Right cardiac atrium (tissue), 5 donors: ENCODE measurements around the gene CDC20. TPM values are rescaled to one million over a fixed set of nuclear protein-coding genes. Genes with fewer than 3 reads are reported as not detected.

Source experiments
- ATAC-seq, 2 donors: fragments of 200-7000 bp; cut with Tn5 transposase; one replicate each; pipeline versions ENCODE4 v1.8.0 to v1.9.1; 2020; ENCODE audit warnings: moderate library complexity in 2 of 2, mild to moderate bottlenecking in 1 of 2
- DNase-seq, 3 donors: peaks; one replicate each; pipeline ENCODE4 v3.0.0-alpha.2; 2020
- H3K27ac ChIP-seq: one replicate; pipeline ENCODE4 v1.5.1; 2013; ENCODE audit warnings: mild to moderate bottlenecking, low read length, control low read depth, moderate library complexity
- H3K27me3 ChIP-seq: one replicate; pipeline ENCODE4 v1.6.1; 2013; ENCODE audit not compliant: control insufficient read depth, insufficient read depth
- H3K4me1 ChIP-seq: one replicate; pipeline ENCODE4 v1.6.1; 2013; ENCODE audit warnings: low read length; ENCODE audit not compliant: control insufficient read depth, insufficient read depth
- H3K4me3 ChIP-seq: one replicate; pipeline ENCODE4 v1.5.1; 2013; ENCODE audit warnings: low read length, control low read depth
- H3K9me3 ChIP-seq: one replicate; pipeline ENCODE4 v1.6.1; 2013; ENCODE audit warnings: low read length; ENCODE audit not compliant: control insufficient read depth
- WGBS: extraction: QIAGEN DNeasy Blood & Tissue Kit; methylation state at CpG from one replicate; pipeline ENCODE4 v1.1.7; 2013; 5-methylcytosine and 5-hydroxymethylcytosine counted together
- intact Hi-C, 4 donors: fragments of 100-400 bp; cut with DNase I; formaldehyde crosslinking; loops; one replicate each; pipeline versions ENCODE4 v1.11.0 to v1.14.0; 2022 to 2023
- polyA plus RNA-seq: library from polyadenylated mRNA; stranded (reverse); fragments of 200-250 nt; gene quantifications from one replicate; pipeline ENCODE4 v1.2.3, GENCODE V29; 2013
- total RNA-seq, 4 donors: library from RNA; stranded (reverse); fragmentation: NEBNext Ultra II Directional; extraction: Animal tissue kit (Norgen Biotek cat#: 25700); gene quantifications; one replicate each; pipeline ENCODE4 v1.2.1, GENCODE V29; 2021
- donor health status: healthy with polysubstance abuse.
- donor health status: DM: no; HTN: yes; CAD: no.
- donor health status: DM: no; HTN: no; CAD: no.
- donor health status: DM: no; HTN: yes; CAD: no; lungs with severe emphysema.
- donor health status: DM: yes; HTN: yes; CAD: no.

The CDC20 gene
- total and polyA plus RNA-seq, 5 donors, result 0.54 to 3.5 (median 1.3) TPM

DNA sequence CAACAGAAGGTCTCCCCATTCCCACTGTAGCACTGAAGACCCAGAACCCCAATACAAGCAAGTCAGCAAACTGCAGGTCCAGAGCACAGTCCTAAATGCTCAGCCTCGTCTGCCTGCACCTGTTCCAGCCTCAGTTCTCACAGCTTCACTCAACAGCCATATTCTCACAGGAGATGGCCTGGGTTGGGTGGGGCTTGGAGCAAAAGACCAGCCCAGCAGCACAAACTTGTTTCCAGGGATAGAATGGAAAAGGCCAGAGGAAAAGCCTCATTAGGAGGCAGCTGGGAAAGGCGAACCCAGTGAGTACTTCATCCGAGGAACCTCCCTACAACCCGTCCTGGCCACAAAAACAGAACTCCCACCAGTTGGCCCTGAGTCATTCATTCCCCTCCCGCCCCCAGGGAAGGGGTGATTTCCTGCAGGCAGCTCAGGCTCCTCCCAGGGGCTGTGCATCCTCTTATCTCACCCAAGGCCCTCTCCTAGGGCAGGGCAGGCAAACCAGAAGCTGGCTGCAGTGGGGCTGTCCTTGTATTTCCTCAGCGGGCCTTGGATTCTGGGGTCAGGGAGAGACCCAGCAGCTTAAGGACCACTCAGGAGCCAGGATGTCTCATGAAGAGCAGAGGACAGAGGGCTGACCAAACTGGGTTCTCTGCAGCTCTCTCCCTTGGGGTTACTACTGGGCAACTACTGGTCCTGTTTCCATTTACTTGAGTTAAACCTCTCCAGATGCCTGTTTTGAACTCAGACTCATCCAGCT lies 28.6 kb upstream of the CDC20 start:
- Histone ChIP-seq H3K9me3 (no peaks in the 10 kb centered on the region), H3K27ac (no peak overlapping the region), H3K27me3 (no peaks in the 10 kb centered on the region), H3K4me3 (no peak overlapping the region), H3K4me1 (peaks cover 7% of the 10 kb centered on the region)
- DNase-seq (peak; percentile 86 to 87 (median 87)), ATAC-seq (peak; percentile 91 to 98)
- intact Hi-C loops, result no loop called here
- 23% methylated on average over 6 of the region's 6 CpGs for WGBS

DNA sequence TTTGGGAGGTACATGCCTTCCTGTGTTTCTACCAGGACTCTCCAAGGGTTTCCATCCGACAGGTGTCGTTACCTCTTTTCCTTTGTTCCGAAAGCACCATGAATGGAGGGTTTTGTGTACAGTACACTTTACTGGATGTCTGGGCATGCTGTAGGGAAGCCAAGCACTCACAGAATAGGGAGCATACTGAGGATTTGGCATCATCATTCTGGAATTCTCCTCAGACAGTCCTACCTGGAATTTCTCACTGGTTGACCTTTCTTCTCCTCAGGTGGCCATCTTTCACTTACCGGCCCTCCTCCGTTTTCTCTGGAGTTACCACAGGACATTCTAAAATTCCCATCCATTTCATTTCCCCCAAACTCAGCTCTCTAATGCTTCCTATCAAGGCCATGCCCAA lies 27.1 kb upstream of the CDC20 start:
- Histone ChIP-seq H3K9me3 (no peaks in the 10 kb centered on the region), H3K4me1 (peaks cover 7% of the 10 kb centered on the region), H3K27me3 (no peaks in the 10 kb centered on the region), H3K27ac (no peak overlapping the region), H3K4me3 (no peak overlapping the region)
- ATAC-seq, result no peak
- DNase-seq, result no peak
- intact Hi-C loops, result no loop called here
- 94% methylated on average over 5 of the region's 5 CpGs for WGBS

DNA sequence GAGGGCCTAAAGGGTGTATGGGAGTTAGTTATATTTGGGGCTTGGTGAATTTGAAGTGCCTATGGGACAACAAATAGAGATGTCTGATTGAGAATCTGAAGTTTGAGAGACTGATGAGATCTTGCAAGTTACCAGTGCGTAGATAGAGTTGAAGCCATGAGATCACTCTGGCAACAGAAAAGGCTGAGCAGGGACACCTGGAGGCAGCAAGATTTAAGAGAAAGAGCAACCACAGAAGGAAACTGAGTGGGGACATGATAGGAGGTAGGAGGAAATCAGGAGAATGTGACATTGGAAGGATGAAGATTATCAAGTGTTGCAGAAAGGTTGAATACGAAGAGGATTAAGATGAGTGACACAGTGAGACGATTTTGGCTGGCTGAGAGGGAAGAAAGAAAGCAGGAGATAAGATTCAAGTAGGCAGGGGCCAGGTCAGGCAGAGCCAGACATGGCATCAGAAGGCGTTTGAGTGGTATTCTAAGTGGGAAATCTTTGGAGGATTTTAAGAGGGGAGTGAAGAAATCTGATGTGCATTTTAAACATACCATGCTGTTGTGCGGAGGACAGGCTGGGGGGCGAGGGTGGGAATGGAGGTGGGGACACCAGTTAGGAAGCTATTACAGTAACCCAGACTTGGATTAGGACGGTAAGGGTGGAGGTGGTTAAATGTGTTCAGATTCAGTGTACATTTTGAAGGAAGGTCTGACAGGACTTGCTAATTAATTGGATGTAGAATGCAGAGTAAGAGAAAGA lies 24.2 kb upstream of the CDC20 start:
- H3K27me3 ChIP-seq, result no peaks in the 10 kb centered on the region
- no peak overlapping the region for H3K4me3 ChIP-seq
- H3K9me3 ChIP-seq, result no peaks in the 10 kb centered on the region
- H3K27ac ChIP-seq, result no peak overlapping the region
- WGBS, result 47% methylated on average over 7 of the region's 7 CpGs
- DNase-seq (no peak), ATAC-seq (no peak)
- intact Hi-C loops, result no loop called here
- H3K4me1 ChIP-seq, result peaks cover 7% of the 10 kb centered on the region

DNA sequence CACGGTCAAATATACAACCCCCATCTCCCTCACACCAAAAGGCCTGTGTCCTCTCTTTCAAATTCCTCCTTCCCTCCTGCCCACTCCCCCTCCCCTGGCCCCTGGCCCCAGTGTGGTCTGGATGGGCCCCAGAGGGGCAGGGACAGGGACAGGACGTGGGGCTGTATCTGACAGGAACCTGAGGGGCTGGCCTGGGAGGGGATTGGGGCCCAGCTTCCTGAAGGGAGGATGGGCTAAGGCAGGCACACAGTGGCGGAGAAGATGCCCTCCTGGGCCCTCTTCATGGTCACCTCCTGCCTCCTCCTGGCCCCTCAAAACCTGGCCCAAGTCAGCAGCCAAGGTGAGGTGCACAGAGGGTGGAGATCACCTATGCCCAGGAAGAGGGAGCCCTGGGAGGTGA lies 21.2 kb upstream of the CDC20 start, which contains the start of gene MPL:
MPL (plus strand) TSS at position 231 of the 400 bp plus-strand sequence; CDS start at position 262, 31 bp downstream.
- Histone ChIP-seq H3K9me3 (no peaks in the 10 kb centered on the region), H3K4me3 (no peak within 1 kb of the TSS), H3K27ac (no peak within 1 kb of the TSS), H3K27me3 (no peaks in the 10 kb centered on the region), H3K4me1 (no peaks in the 10 kb centered on the region)
- WGBS, result 65% methylated on average over 3 of the region's 3 CpGs
- ATAC-seq (peak in 1 of 2 donors; percentile 9), DNase-seq (no peak)
- intact Hi-C loops, result no loop called here

DNA sequence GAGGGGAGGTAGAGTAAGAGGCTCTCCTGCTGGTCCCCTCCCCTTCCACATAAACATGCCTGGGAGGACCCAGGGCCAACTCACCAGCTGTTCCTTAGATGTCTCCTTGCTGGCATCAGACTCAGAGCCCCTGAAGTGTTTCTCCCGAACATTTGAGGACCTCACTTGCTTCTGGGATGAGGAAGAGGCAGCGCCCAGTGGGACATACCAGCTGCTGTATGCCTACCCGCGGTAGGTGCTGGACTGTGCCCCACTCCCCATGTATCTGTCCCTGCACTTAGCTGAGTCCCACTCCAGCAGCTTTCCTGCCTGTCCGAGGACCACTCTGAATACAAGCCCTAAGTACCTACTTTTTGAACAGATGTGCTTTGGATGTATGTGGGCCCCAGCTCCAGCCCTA lies 20.8 kb upstream of the CDC20 start:
- intact Hi-C loops, result no loop called here
- Histone ChIP-seq H3K9me3 (no peaks in the 10 kb centered on the region), H3K4me3 (no peak overlapping the region), H3K27ac (no peak overlapping the region), H3K4me1 (no peaks in the 10 kb centered on the region), H3K27me3 (no peaks in the 10 kb centered on the region)
- ATAC-seq (peak in 1 of 2 donors; percentile 8), DNase-seq (no peak)
- WGBS, result 77% methylated on average over 5 of the region's 5 CpGs

DNA sequence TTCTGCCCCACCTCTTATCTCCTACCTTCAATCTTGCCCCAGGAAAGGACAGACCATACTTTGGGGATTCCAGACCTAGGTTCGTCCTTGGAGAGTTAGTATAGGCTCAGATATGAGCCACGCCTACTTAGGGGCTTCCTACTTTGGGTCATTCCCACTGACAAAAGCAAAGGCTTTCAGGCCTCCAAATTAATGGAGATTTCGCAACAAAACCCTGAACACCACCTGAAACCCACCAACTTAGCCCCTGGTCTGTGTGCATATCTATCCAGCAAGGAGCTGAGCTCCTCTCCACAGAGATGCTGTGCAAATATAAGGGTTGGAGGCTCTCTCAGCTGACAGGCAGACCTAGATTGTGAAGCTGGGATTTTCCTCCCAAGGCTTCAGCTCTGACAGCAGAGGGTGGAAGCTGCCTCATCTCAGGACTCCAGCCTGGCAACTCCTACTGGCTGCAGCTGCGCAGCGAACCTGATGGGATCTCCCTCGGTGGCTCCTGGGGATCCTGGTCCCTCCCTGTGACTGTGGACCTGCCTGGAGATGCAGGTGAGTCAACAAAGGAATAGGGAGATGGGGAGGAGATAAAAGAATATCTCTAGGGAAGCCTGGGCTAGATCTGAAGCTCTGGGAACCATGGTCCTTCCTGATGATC lies 19.1 kb upstream of the CDC20 start:
- intact Hi-C loops, result no loop called here
- no peaks in the 10 kb centered on the region for H3K9me3 ChIP-seq
- H3K27me3 ChIP-seq, result no peaks in the 10 kb centered on the region
- no peak overlapping the region for H3K27ac ChIP-seq
- WGBS, result 90% methylated on average over 6 of the region's 6 CpGs
- H3K4me3 ChIP-seq, result no peak overlapping the region
- DNase-seq, result no peak
- no peaks in the 10 kb centered on the region for H3K4me1 ChIP-seq
- ATAC-seq, result no peak

DNA sequence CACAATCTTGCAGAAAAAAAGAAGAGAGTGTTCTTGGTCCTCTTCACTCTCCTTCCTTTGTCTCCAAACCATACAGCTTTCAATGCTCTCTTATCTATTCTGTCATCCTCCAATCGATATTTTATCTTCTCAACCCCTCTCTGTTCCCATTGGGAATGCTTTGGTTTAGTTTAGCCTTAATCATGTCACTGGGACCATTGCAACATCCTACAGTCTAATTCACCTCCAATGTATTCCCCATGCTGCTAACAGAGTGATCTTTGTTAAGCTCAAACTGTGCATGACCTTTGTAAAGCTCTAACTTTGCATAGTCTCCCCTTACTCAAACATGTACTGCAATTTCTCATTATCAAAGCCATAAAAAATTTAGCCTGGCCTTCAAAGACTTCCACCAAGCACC lies 18.2 kb upstream of the CDC20 start:
- intact Hi-C loops, result no loop called here
- 57% methylated on average over 1 of the region's 1 CpG for WGBS
- DNase-seq (no peak), ATAC-seq (no peak)
- Histone ChIP-seq H3K27me3 (no peaks in the 10 kb centered on the region), H3K4me1 (no peaks in the 10 kb centered on the region), H3K27ac (no peak overlapping the region), H3K9me3 (no peaks in the 10 kb centered on the region), H3K4me3 (no peak overlapping the region)

DNA sequence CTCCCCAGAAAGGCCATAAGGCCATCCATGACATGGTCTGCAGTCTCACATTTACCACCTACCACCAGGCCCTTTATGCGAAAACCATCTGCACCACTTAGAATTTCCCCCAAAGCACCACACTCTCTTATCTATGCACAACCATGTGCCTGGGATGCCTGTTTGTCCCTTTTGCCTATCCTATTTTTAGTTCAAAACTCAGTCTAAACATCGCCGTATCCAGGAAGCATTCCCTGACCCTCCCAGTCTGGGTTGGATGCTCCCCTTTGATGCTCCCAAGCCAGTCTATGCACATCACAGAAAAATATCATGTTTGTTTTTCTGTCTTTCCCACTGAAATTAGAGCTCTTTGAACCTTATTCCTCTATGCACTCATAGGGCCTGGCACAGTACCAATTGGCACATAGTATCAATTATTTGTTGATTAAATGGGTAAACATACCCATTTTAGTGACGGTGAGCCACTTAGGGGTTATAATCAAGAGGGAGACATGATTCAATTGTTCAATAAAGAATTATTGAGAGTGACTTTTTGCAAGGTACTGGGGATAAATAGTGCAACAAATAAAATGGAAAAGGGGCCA lies 14.4 kb upstream of the CDC20 start:
- peak; percentile 55 to 75 for ATAC-seq
- no peaks in the 10 kb centered on the region for H3K9me3 ChIP-seq
- H3K27me3 ChIP-seq, result no peaks in the 10 kb centered on the region
- no peak overlapping the region for H3K4me3 ChIP-seq
- H3K4me1 ChIP-seq, result no peaks in the 10 kb centered on the region
- DNase-seq, result peak in 1 of 3 donors; percentile 36
- intact Hi-C loops, result no loop called here
- peak overlapping the region; percentile 63 for H3K27ac ChIP-seq
- 46% methylated on average over 4 of the region's 4 CpGs for WGBS

DNA sequence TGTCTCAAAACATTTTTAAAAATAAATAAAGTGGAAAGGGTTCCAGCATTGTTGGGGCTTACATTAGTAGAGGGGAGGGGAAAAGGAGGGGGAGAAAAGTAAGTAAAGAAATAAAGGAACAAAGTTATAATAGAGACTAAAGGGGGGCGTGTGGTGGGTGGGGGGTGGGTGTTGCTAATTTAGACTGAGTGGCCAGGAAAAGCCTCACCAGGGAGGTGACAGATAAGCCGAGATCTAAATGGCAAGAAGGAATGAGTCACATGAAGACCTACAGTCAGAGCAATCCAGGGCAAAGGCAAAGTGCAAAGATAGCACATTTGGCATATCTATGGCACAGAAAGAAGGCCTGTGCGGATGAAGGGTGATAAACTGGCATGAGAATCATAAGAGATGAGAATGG lies 13.7 kb upstream of the CDC20 start:
- H3K27me3 ChIP-seq, result no peaks in the 10 kb centered on the region
- 35% methylated on average over 3 of the region's 3 CpGs for WGBS
- no peak overlapping the region for H3K4me3 ChIP-seq
- DNase-seq (no peak), ATAC-seq (peak; percentile 39 to 44)
- no peaks in the 10 kb centered on the region for H3K9me3 ChIP-seq
- H3K4me1 ChIP-seq, result peaks cover under 1% of the 10 kb centered on the region
- H3K27ac ChIP-seq, result peak overlapping the region; percentile 64
- intact Hi-C loops, result no loop called here

DNA sequence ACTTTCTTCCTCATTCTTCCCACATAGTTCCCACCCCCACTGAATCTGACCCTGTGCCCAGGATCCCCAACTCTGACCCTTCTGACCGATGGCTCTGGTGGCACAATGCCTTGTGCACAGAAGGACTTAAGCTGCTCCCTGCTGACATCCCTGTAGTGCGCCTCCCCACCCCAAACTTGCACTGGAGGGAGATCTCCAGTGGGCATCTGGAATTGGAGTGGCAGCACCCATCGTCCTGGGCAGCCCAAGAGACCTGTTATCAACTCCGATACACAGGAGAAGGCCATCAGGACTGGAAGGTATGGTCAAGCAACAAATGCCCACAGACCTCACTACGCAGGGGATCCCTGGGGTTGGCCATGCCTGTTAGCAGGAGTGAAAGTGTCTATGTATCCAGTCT lies 12.1 kb upstream of the CDC20 start:
- peak overlapping the region; percentile 63 for H3K27ac ChIP-seq
- intact Hi-C loops, result no loop called here
- WGBS, result 87% methylated on average over 5 of the region's 5 CpGs

More for the DNA sequence above, 12.1 kb upstream of the CDC20 start:
- H3K4me1 ChIP-seq, result peaks cover 1% of the 10 kb centered on the region
- H3K9me3 ChIP-seq, result no peaks in the 10 kb centered on the region
- no peak overlapping the region for H3K4me3 ChIP-seq
- DNase-seq, result no peak
- no peak for ATAC-seq
- no peaks in the 10 kb centered on the region for H3K27me3 ChIP-seq
